ENCODE measurements around the gene NTNG2.

Gene NTNG2

GRCh38 chr9:132238026-132238972, 76.4 kb downstream of the NTNG2 start:
- no peak for DNase-seq

GRCh38 chr9:132238992-132239391, 77.1 kb downstream of the NTNG2 start:
- DNase-seq: no peak

GRCh38 chr9:132239518-132239917, 77.7 kb downstream of the NTNG2 start:
- no peak for DNase-seq

GRCh38 chr9:132239999-132240840, 78.4 kb downstream of the NTNG2 start:
- DNase-seq: no peak

GRCh38 chr9:132240841-132241482, 79.1 kb downstream of the NTNG2 start:
- DNase-seq: peak; percentile 100

GRCh38 chr9:132241483-132241839, 79.6 kb downstream of the NTNG2 start:
- DNase-seq: no peak

GRCh38 chr9:132241840-132242620, 80.2 kb downstream of the NTNG2 start:
- peak; percentile 74 for DNase-seq

GRCh38 chr9:132242621-132243155, 80.8 kb downstream of the NTNG2 start:
- DNase-seq: peak; percentile 24

- DNase-seq: no peak
Measured at GRCh38 chr9:132243156-132244074, 81.6 kb downstream of the NTNG2 start.

- no peak for DNase-seq
Measured at GRCh38 chr9:132244582-132245455, 83.0 kb downstream of the NTNG2 start.

GRCh38 chr9:132245465-132245864, 83.6 kb downstream of the NTNG2 start:
- DNase-seq: no peak

GRCh38 chr9:132247942-132248341, 86.1 kb downstream of the NTNG2 start:
- no peak for DNase-seq

GRCh38 chr9:132249123-132249522, 87.3 kb downstream of the NTNG2 start:
- DNase-seq: no peak

GRCh38 chr9:132249690-132250089, 87.8 kb downstream of the NTNG2 start:
- no peak for DNase-seq

GRCh38 chr9:132250324-132251262, 88.7 kb downstream of the NTNG2 start:
- no peak for DNase-seq

- DNase-seq: no peak
Measured at GRCh38 chr9:132260846-132261245, 99.0 kb downstream of the NTNG2 start.

- DNase-seq: no peak
Measured at GRCh38 chr9:132266017-132266416, 104.2 kb downstream of the NTNG2 start.

GRCh38 chr9:132267660-132268059, 105.8 kb downstream of the NTNG2 start:
- DNase-seq: no peak
